ENCODE data around the gene GATA1.

The GATA1 gene

GRCh38 chrX:48801280-48802088, 15.1 kb downstream of the GATA1 start, which contains the start of gene HDAC6:
Gene HDAC6 (plus strand): TSS chrX:48802067. CDS start chrX:48802693, 626 bp downstream.
- TF ChIP-seq POLR2AphosphoS5 (IDR thresholded peaks at IDR 0.05; ENCODE audit: low read depth, low read length) (0 out of 2 replicates have a peak, but pooled peaks have one; percentile 26), POLR2A (IDR thresholded peaks at IDR 0.05; ENCODE audit: low read depth, low read length) (no peak)
- peak; percentile 97 for FAIRE-seq
- peak; percentile 79 for DNase-seq (ENCODE audit: insufficient read length, low spot score)

DNA sequence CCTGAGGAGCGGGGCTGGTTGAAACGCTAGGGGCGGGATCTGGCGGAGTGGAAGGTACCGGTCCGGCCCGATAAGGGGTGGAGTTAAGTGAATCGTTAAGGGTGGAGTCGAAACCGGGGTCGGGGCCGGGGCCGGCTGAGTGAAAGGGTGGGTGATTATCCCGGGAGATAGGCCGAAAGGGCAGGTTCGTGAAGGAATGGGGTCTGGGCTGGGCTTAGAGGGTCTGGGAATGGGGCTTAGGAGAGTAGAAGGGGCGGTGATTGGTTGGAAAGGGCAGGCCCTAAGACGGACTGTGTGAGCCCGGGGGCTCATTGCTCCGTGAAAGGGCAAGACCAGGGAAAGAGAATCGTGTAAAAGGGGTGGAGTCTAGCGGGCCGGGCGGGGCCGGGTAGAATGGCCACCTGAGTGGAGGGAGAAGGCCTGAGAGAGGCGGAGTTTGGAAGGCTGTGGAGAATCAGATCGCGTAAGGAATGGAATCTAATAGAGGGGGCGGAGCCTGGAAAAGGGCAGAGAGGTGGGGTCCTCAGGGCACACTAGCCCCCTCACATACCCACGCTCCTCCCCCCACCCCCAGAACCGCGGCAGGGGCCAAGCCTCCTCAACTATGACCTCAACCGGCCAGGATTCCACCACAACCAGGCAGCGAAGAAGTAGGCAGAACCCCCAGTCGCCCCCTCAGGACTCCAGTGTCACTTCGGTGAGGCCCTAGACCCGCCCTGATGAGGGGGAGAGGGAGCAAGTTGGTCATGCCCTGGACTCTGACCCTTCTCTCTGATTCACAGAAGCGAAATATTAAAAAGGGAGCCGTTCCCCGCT, 15.9 kb downstream of the GATA1 start:
- TF ChIP-seq PAX5 (IDR thresholded peaks at IDR 0.05; ENCODE audit: insufficient read depth, low read length, severe bottlenecking) (no peak), POLR2A (IDR thresholded peaks at IDR 0.05; ENCODE audit: low read depth, low read length) (peak; percentile 60), POU2F2 (IDR thresholded peaks at IDR 0.05; ENCODE audit: low read depth, low read length) (no peak), TAF1 (IDR thresholded peaks at IDR 0.05; ENCODE audit: low read depth, low read length) (no peak; the same call in 1 of the 2 replicates), POLR2AphosphoS5 (IDR thresholded peaks at IDR 0.05; ENCODE audit: low read depth, low read length) (peak; percentile 51; the same call in 1 of the 2 replicates), SPI1 (IDR thresholded peaks at IDR 0.05; ENCODE audit: low read depth, low read length) (no peak)

GRCh38 chrX:48802905-48803200, 16.5 kb downstream of the GATA1 start:
- TF ChIP-seq POU2F2 (IDR thresholded peaks at IDR 0.05; ENCODE audit: low read depth, low read length), result no peak
- TF ChIP-seq TAF1 (IDR thresholded peaks at IDR 0.05; ENCODE audit: low read depth, low read length), result no peak
- TF ChIP-seq POLR2AphosphoS5 (IDR thresholded peaks at IDR 0.05; ENCODE audit: low read depth, low read length), result no peak
- no peak for TF ChIP-seq PAX5 (IDR thresholded peaks at IDR 0.05; ENCODE audit: insufficient read depth, low read length, severe bottlenecking)
- no peak for TF ChIP-seq SPI1 (IDR thresholded peaks at IDR 0.05; ENCODE audit: low read depth, low read length)
- TF ChIP-seq POLR2A (IDR thresholded peaks at IDR 0.05; ENCODE audit: low read depth, low read length), result no peak
- DNase-seq (ENCODE audit: insufficient read length, low spot score) (no peak), FAIRE-seq (no peak)

More for the DNA sequence above, 15.9 kb downstream of the GATA1 start:
- FAIRE-seq (no peak), DNase-seq (ENCODE audit: insufficient read length, low spot score) (peak; percentile 49)

GRCh38 chrX:48806081-48806480, 19.7 kb downstream of the GATA1 start:
- DNase-seq (ENCODE audit: insufficient read length, low spot score), result no peak
- TF ChIP-seq POLR2A (IDR thresholded peaks at IDR 0.05; ENCODE audit: low read depth, low read length) (no peak), PAX5 (IDR thresholded peaks at IDR 0.05; ENCODE audit: insufficient read depth, low read length, severe bottlenecking) (no peak), POU2F2 (IDR thresholded peaks at IDR 0.05; ENCODE audit: low read depth, low read length) (no peak), POLR2AphosphoS5 (IDR thresholded peaks at IDR 0.05; ENCODE audit: low read depth, low read length) (no peak), TAF1 (IDR thresholded peaks at IDR 0.05; ENCODE audit: low read depth, low read length) (no peak), SPI1 (IDR thresholded peaks at IDR 0.05; ENCODE audit: low read depth, low read length) (no peak)
- peak; percentile 9 for FAIRE-seq

DNA sequence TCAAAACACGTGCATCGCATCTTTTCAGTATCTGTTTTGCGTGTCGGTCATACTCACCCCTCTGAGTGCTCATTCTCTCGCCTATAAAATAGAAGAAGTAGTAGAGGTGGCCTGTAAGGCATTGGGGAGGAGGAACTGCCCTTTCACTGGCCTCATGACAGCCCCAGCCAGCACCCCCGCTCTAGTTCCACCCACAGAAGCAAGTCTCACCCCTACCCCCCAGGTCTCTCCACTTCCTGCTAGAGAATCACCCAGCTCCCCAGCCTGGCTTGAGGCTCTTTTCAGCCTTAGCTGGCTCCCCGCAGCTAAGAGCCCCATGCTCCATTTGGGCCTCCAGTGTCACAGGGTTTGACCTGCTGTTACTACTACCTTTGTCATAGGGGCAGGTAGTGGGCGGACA, 27.3 kb downstream of the GATA1 start:
- FAIRE-seq (no peak), DNase-seq (ENCODE audit: insufficient read length, low spot score) (no peak)
- no peak for TF ChIP-seq POLR2A (IDR thresholded peaks at IDR 0.05; ENCODE audit: low read depth, low read length)
- TF ChIP-seq PAX5 (IDR thresholded peaks at IDR 0.05; ENCODE audit: insufficient read depth, low read length, severe bottlenecking), result no peak
- no peak for TF ChIP-seq POU2F2 (IDR thresholded peaks at IDR 0.05; ENCODE audit: low read depth, low read length)

- FAIRE-seq (no peak), DNase-seq (ENCODE audit: insufficient read length, low spot score) (no peak)
- TF ChIP-seq POLR2AphosphoS5 (IDR thresholded peaks at IDR 0.05; ENCODE audit: low read depth, low read length) (no peak), POU2F2 (IDR thresholded peaks at IDR 0.05; ENCODE audit: low read depth, low read length) (no peak), POLR2A (IDR thresholded peaks at IDR 0.05; ENCODE audit: low read depth, low read length) (no peak), PAX5 (IDR thresholded peaks at IDR 0.05; ENCODE audit: insufficient read depth, low read length, severe bottlenecking) (no peak), SPI1 (IDR thresholded peaks at IDR 0.05; ENCODE audit: low read depth, low read length) (no peak), TAF1 (IDR thresholded peaks at IDR 0.05; ENCODE audit: low read depth, low read length) (no peak)
These were observed 28.3 kb downstream of the GATA1 start for GRCh38 chrX:48814722-48815121.

DNA sequence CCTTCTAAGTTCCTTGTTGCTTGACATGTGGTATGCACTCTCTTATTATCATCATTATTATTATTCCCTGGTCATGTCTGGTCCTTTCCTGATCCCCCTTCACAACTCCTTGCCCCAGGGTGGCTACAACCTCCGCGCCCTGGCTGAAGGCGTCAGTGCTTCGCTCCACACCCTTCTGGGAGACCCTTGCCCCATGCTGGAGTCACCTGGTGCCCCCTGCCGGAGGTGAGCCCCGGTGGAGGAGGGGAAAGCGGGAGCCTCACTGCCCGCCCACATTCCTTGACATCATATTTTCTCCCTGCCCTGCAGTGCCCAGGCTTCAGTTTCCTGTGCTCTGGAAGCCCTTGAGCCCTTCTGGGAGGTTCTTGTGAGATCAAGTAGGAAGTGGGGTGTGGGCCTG, 28.9 kb downstream of the GATA1 start:
- TF ChIP-seq POLR2AphosphoS5 (IDR thresholded peaks at IDR 0.05; ENCODE audit: low read depth, low read length) (no peak), SPI1 (IDR thresholded peaks at IDR 0.05; ENCODE audit: low read depth, low read length) (no peak), POLR2A (IDR thresholded peaks at IDR 0.05; ENCODE audit: low read depth, low read length) (no peak), TAF1 (IDR thresholded peaks at IDR 0.05; ENCODE audit: low read depth, low read length) (no peak), POU2F2 (IDR thresholded peaks at IDR 0.05; ENCODE audit: low read depth, low read length) (no peak), PAX5 (IDR thresholded peaks at IDR 0.05; ENCODE audit: insufficient read depth, low read length, severe bottlenecking) (no peak)
- FAIRE-seq, result no peak

DNA sequence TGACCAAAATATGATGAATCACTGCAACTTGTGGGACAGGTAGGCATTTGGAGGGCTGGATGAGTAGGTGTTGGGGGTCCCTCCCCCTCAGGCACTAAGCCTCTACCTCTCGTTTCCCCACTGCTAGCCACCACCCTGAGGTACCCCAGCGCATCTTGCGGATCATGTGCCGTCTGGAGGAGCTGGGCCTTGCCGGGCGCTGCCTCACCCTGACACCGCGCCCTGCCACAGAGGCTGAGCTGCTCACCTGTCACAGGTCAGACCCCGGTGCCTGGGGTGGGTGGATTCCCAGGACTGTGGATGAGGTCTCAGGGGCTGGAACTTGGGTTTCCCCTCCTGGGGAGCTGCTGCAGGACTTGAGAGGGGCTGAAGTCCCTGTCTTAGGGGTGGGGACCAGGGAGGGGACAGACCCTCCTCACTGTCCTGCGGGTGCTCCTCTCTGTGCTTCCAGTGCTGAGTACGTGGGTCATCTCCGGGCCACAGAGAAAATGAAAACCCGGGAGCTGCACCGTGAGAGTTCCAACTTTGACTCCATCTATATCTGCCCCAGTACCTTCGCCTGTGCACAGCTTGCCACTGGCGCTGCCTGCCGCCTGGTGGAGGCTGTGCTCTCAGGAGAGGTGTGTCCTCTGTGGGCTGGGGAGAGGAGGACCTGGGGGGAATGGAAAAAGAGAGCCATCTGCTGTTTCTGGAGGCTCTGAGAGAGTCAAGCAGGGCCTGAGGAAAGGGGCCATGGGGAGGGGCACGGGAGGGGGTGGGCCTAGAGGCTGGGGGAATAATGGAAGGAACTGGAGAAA, 29.8 kb downstream of the GATA1 start:
- DNase-seq (ENCODE audit: insufficient read length, low spot score), result no peak
- TF ChIP-seq POU2F2 (IDR thresholded peaks at IDR 0.05; ENCODE audit: low read depth, low read length), result no peak
- no peak for TF ChIP-seq POLR2AphosphoS5 (IDR thresholded peaks at IDR 0.05; ENCODE audit: low read depth, low read length)
- TF ChIP-seq PAX5 (IDR thresholded peaks at IDR 0.05; ENCODE audit: insufficient read depth, low read length, severe bottlenecking), result no peak
- TF ChIP-seq POLR2A (IDR thresholded peaks at IDR 0.05; ENCODE audit: low read depth, low read length), result no peak
- no peak for TF ChIP-seq SPI1 (IDR thresholded peaks at IDR 0.05; ENCODE audit: low read depth, low read length)
- TF ChIP-seq TAF1 (IDR thresholded peaks at IDR 0.05; ENCODE audit: low read depth, low read length), result no peak

More for the DNA sequence above, 28.9 kb downstream of the GATA1 start:
- DNase-seq (ENCODE audit: insufficient read length, low spot score), result no peak

GRCh38 chrX:48818098-48818497, 31.7 kb downstream of the GATA1 start:
- DNase-seq (ENCODE audit: insufficient read length, low spot score) (no peak), FAIRE-seq (no peak)
- TF ChIP-seq TAF1 (IDR thresholded peaks at IDR 0.05; ENCODE audit: low read depth, low read length) (no peak), POU2F2 (IDR thresholded peaks at IDR 0.05; ENCODE audit: low read depth, low read length) (no peak), POLR2AphosphoS5 (IDR thresholded peaks at IDR 0.05; ENCODE audit: low read depth, low read length) (no peak), POLR2A (IDR thresholded peaks at IDR 0.05; ENCODE audit: low read depth, low read length) (no peak), SPI1 (IDR thresholded peaks at IDR 0.05; ENCODE audit: low read depth, low read length) (no peak), PAX5 (IDR thresholded peaks at IDR 0.05; ENCODE audit: insufficient read depth, low read length, severe bottlenecking) (no peak)

More for the DNA sequence above, 29.8 kb downstream of the GATA1 start:
- no peak for FAIRE-seq

Measured in GM12891 (cell line).